A549 (cell line): ENCODE measurements around the gene PPP1R9A.

Experiments
- BHLHE40 ChIP-seq: IDR thresholded peaks from 2 replicates; pipeline ENCODE4 v1.6.1; 2012; ENCODE audit warnings: low read depth, low read length, inconsistent platforms
- MAZ ChIP-seq: fragments of 150-350 bp; IDR thresholded peaks from 2 replicates; pipeline ENCODE4 v1.6.1; 2014; ENCODE audit warnings: antibody characterized with exemption, low read depth, low read length, borderline replicate concordance
- MYC ChIP-seq: IDR thresholded peaks from 2 replicates; pipeline ENCODE4 v1.6.1; 2012; ENCODE audit warnings: mild to moderate bottlenecking, inconsistent platforms, low read length, improper control_type of control experiment, borderline replicate concordance
- POLR2AphosphoS2 ChIP-seq: conservative IDR thresholded peaks from 2 replicates; pipeline ENCODE4 v1.6.1; 2012; ENCODE audit warnings: low read length, improper control_type of control experiment, inconsistent platforms
- RARB ChIP-seq: fragments of 250-450 bp; sonication (Bioruptor Pico); IDR thresholded peaks from 2 replicates; pipeline ENCODE4 v1.8.0; 2021; ENCODE audit warnings: mild to moderate bottlenecking, moderate library complexity
- ZFP36 ChIP-seq: fragments of 450-650 bp; IDR thresholded peaks from 2 replicates; pipeline ENCODE4 v1.6.1; 2014; ENCODE audit warnings: borderline replicate concordance; ENCODE audit not compliant: partially characterized antibody
- TF ChIP-seq, protein P1 (sequence below): IDR thresholded peaks from 2 replicates; pipeline ENCODE4 v1.6.1; 2012
- TF ChIP-seq, protein P2 (sequence below): fragments of >200 bp; sonication (Bioruptor Twin); formaldehyde crosslinking; IDR thresholded peaks from 3 replicates; pipeline ENCODE4 v1.6.1; 2016
- TF ChIP-seq, protein P3 (sequence below): fragments of >200 bp; sonication (Bioruptor Twin); formaldehyde crosslinking; IDR thresholded peaks from 3 replicates; pipeline ENCODE4 v1.5.1; 2016
- TF ChIP-seq, protein P4 (sequence below): fragments of 200-600 bp; sonication (generic); IDR thresholded peaks from 2 replicates; pipeline ENCODE4 v1.6.1; 2016; ENCODE audit warnings: antibody characterized with exemption, mild to moderate bottlenecking, moderate library complexity

DNA sequence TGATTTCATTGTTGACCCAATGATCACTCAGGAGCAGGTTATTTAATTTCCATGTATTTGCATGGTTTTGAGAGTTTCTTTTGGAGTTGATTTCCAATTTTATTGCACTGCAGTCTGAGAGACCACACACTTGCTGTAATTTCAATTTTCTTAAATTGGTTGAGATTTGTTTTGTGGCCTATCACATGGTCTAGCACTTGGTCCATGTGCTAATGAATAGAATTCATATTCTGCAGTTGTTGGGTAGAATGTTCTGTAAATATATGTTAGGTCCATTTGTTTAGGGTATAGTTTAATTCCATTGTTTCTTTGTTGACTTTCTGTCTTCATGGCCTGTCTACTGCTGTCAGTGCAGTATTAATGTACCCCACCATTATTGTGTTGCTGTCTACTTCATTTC lies 36.3 kb upstream of the PPP1R9A start:
- TF ChIP-seq, protein P1, sequence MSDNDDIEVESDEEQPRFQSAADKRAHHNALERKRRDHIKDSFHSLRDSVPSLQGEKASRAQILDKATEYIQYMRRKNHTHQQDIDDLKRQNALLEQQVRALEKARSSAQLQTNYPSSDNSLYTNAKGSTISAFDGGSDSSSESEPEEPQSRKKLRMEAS, result no peak
- TF ChIP-seq, protein P2, sequence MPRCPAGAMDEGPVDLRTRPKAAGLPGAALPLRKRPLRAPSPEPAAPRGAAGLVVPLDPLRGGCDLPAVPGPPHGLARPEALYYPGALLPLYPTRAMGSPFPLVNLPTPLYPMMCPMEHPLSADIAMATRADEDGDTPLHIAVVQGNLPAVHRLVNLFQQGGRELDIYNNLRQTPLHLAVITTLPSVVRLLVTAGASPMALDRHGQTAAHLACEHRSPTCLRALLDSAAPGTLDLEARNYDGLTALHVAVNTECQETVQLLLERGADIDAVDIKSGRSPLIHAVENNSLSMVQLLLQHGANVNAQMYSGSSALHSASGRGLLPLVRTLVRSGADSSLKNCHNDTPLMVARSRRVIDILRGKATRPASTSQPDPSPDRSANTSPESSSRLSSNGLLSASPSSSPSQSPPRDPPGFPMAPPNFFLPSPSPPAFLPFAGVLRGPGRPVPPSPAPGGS, result no peak
- TF ChIP-seq MAZ (no peak), RARB (CRISPR knock-in tag) (no peak), ZFP36 (no peak), BHLHE40 (no peak), MYC (no peak), POLR2AphosphoS2 (no peak)
- TF ChIP-seq, protein P3, sequence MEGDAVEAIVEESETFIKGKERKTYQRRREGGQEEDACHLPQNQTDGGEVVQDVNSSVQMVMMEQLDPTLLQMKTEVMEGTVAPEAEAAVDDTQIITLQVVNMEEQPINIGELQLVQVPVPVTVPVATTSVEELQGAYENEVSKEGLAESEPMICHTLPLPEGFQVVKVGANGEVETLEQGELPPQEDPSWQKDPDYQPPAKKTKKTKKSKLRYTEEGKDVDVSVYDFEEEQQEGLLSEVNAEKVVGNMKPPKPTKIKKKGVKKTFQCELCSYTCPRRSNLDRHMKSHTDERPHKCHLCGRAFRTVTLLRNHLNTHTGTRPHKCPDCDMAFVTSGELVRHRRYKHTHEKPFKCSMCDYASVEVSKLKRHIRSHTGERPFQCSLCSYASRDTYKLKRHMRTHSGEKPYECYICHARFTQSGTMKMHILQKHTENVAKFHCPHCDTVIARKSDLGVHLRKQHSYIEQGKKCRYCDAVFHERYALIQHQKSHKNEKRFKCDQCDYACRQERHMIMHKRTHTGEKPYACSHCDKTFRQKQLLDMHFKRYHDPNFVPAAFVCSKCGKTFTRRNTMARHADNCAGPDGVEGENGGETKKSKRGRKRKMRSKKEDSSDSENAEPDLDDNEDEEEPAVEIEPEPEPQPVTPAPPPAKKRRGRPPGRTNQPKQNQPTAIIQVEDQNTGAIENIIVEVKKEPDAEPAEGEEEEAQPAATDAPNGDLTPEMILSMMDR, result no peak
- TF ChIP-seq, protein P4, sequence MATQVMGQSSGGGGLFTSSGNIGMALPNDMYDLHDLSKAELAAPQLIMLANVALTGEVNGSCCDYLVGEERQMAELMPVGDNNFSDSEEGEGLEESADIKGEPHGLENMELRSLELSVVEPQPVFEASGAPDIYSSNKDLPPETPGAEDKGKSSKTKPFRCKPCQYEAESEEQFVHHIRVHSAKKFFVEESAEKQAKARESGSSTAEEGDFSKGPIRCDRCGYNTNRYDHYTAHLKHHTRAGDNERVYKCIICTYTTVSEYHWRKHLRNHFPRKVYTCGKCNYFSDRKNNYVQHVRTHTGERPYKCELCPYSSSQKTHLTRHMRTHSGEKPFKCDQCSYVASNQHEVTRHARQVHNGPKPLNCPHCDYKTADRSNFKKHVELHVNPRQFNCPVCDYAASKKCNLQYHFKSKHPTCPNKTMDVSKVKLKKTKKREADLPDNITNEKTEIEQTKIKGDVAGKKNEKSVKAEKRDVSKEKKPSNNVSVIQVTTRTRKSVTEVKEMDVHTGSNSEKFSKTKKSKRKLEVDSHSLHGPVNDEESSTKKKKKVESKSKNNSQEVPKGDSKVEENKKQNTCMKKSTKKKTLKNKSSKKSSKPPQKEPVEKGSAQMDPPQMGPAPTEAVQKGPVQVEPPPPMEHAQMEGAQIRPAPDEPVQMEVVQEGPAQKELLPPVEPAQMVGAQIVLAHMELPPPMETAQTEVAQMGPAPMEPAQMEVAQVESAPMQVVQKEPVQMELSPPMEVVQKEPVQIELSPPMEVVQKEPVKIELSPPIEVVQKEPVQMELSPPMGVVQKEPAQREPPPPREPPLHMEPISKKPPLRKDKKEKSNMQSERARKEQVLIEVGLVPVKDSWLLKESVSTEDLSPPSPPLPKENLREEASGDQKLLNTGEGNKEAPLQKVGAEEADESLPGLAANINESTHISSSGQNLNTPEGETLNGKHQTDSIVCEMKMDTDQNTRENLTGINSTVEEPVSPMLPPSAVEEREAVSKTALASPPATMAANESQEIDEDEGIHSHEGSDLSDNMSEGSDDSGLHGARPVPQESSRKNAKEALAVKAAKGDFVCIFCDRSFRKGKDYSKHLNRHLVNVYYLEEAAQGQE, result no peak
